Amniotic epithelial cell (primary cell): ENCODE results near the gene PDE4A.
"Not testable (repeated sequence)": the region's sequence is repeated elsewhere in the genome, so short reads cannot be mapped to it uniquely, and the experiment has no call there.

Experiments used
- DNase-seq: peaks from one replicate; pipeline ENCODE4 v3.0.0-alpha.2; 2010; ENCODE audit warnings: low read depth

Gene PDE4A

GRCh38 chr19:10420444-10421239 is at the start of gene PDE4A:
Gene PDE4A, plus strand, starts transcription at chr19:10420538. Its CDS starts 227 bp downstream, at chr19:10420765.
- peak; percentile 38 for DNase-seq

- DNase-seq, result no peak
These were observed 47.6 kb upstream of the PDE4A start for GRCh38 chr19:10372690-10373089.

- no peak for DNase-seq
These were observed 45.4 kb upstream of the PDE4A start for GRCh38 chr19:10374931-10375330.

- not testable (repeated sequence) for DNase-seq
These were observed 43.1 kb upstream of the PDE4A start for GRCh38 chr19:10377140-10377640.

GRCh38 chr19:10378124-10378523 is 42.2 kb upstream of the PDE4A start:
- DNase-seq, result no peak

GRCh38 chr19:10379880-10380312 is 40.4 kb upstream of the PDE4A start:
- DNase-seq, result no peak

GRCh38 chr19:10380313-10381102 is 39.8 kb upstream of the PDE4A start, which contains the start of gene TYK2:
Gene TYK2, minus strand, starts transcription at chr19:10380572. Its CDS starts 2,166 bp downstream, at chr19:10378406.
- DNase-seq, result peak; percentile 97

- not testable (repeated sequence) for DNase-seq
These were observed 37.2 kb upstream of the PDE4A start for GRCh38 chr19:10383223-10383499.

- no peak for DNase-seq
These were observed 35.8 kb upstream of the PDE4A start for GRCh38 chr19:10384580-10384979.

GRCh38 chr19:10388957-10389356 is 31.4 kb upstream of the PDE4A start:
- peak; percentile 67 for DNase-seq

- no peak for DNase-seq
These were observed 30.5 kb upstream of the PDE4A start for GRCh38 chr19:10389863-10390262.

GRCh38 chr19:10390652-10391286 is 29.6 kb upstream of the PDE4A start:
- DNase-seq, result peak; percentile 64

- DNase-seq, result no peak
These were observed 28.2 kb upstream of the PDE4A start for GRCh38 chr19:10392120-10392519.

- DNase-seq, result no peak
These were observed 27.2 kb upstream of the PDE4A start for GRCh38 chr19:10393137-10393536.

GRCh38 chr19:10395003-10395402 is 25.3 kb upstream of the PDE4A start:
- DNase-seq, result no peak

- DNase-seq, result no peak
These were observed 24.9 kb upstream of the PDE4A start for GRCh38 chr19:10395436-10395835.

GRCh38 chr19:10395917-10396316 is 24.4 kb upstream of the PDE4A start:
- DNase-seq, result no peak

- no peak for DNase-seq
These were observed 21.5 kb upstream of the PDE4A start for GRCh38 chr19:10398819-10399218.

- not testable (repeated sequence) for DNase-seq
These were observed 21.0 kb upstream of the PDE4A start for GRCh38 chr19:10399340-10399739.

- DNase-seq, result no peak
These were observed 20.5 kb upstream of the PDE4A start for GRCh38 chr19:10399878-10400277.

GRCh38 chr19:10402441-10403038 is 17.8 kb upstream of the PDE4A start:
- peak; percentile 37 for DNase-seq
